ENCODE results near the gene ABTB2. TPM values are rescaled to one million over a fixed set of nuclear protein-coding genes. Genes with fewer than 3 reads are reported as not detected.

ABTB2 gene
- total RNA-seq, 1 donor from 2014 or later = 72.8 TPM

DNA sequence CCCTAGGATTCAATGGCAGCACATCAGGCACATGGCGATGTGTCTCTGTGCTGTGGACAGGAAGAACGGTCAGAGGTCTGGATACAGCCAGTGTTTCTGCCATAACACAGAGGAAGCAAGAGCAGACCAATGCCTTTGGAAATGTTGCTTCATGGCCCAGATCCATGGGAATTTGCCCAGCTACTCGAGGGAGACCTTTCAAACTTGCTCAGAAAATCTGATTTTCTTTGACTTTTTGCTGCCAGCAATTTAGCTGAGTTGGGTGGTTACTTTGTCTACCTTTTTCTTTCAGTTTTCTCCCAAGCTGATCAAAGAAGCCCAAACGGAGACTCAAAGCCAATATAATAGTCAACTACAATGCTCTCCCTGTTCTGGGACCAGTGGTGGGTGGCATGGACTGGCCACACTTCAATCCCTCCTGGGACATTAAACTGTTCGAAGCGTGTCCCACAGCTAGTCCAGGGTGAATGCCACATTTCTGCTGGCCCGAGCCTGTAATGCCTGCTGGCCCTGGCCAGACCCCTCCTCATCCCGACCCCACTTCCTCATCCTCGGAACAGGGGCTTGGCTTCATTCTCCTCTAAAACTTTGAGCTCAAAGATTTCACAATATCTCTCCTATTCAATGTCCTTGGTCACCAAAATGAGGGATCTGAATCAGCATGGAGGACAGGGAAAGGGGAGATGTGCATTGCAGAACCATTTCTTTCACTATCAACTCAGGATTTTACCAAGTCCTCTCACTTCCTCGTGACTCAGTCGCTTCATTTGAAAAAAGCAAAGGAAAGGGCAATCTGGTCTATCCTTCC lies 93.3 kb downstream of the ABTB2 start:
- Mint-ChIP-seq H3K4me1 (ENCODE audit: unreplicated experiment) (peaks cover 34% of the 10 kb centered on the region), H3K4me3 (ENCODE audit: unreplicated experiment) (no peak overlapping the region), H3K36me3 (ENCODE audit: low read depth, unreplicated experiment) (no peaks in the 10 kb centered on the region), H3K9me3 (ENCODE audit: unreplicated experiment) (no peaks in the 10 kb centered on the region), H3K27ac (ENCODE audit: unreplicated experiment) (no peak overlapping the region), H3K27me3 (ENCODE audit: unreplicated experiment) (peaks cover 2% of the 10 kb centered on the region)
- no peak for DNase-seq (ENCODE audit: low spot score)
- TF ChIP-seq, protein P1, sequence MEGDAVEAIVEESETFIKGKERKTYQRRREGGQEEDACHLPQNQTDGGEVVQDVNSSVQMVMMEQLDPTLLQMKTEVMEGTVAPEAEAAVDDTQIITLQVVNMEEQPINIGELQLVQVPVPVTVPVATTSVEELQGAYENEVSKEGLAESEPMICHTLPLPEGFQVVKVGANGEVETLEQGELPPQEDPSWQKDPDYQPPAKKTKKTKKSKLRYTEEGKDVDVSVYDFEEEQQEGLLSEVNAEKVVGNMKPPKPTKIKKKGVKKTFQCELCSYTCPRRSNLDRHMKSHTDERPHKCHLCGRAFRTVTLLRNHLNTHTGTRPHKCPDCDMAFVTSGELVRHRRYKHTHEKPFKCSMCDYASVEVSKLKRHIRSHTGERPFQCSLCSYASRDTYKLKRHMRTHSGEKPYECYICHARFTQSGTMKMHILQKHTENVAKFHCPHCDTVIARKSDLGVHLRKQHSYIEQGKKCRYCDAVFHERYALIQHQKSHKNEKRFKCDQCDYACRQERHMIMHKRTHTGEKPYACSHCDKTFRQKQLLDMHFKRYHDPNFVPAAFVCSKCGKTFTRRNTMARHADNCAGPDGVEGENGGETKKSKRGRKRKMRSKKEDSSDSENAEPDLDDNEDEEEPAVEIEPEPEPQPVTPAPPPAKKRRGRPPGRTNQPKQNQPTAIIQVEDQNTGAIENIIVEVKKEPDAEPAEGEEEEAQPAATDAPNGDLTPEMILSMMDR (IDR thresholded peaks at IDR 0.05; ENCODE audit: unreplicated experiment) = no peak

DNA sequence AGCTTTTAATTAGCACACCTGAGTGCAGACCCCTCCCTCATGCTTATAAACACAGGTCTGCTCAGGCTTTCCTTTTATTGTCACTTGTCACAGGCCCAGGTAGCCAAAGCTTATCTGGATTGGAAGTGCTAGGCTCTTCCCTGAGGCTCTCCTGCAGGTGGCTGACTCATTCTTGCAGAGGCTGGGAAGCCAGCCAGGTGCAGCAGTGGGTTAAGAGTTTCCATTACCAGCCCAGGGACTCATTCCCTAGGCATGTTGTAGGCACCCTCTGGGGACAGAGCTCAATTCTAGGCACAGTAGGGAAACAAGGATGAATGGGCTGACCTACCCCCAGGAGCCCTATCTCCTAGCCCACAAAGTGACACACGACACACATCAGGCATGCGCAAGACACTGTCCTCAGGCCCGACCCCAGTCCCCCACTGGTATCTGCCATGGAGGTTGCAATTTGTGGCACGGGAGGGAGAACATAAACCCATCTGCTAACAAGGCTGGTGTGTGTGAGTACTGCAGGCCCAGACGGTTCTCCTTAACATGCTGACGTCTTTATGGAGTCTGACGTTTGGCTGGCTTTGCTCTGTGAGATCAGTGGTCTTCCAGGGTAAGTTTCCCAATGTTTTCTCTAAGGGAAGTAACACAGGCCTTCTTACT lies 94.2 kb downstream of the ABTB2 start:
- Mint-ChIP-seq H3K4me3 (ENCODE audit: unreplicated experiment) (no peak overlapping the region), H3K36me3 (ENCODE audit: low read depth, unreplicated experiment) (no peaks in the 10 kb centered on the region), H3K9me3 (ENCODE audit: unreplicated experiment) (no peaks in the 10 kb centered on the region), H3K27me3 (ENCODE audit: unreplicated experiment) (peaks cover 4% of the 10 kb centered on the region), H3K4me1 (ENCODE audit: unreplicated experiment) (peaks cover 29% of the 10 kb centered on the region), H3K27ac (ENCODE audit: unreplicated experiment) (no peak overlapping the region)
- TF ChIP-seq, protein P1 (IDR thresholded peaks at IDR 0.05; ENCODE audit: unreplicated experiment) = no peak
- DNase-seq (ENCODE audit: low spot score) = no peak

DNA sequence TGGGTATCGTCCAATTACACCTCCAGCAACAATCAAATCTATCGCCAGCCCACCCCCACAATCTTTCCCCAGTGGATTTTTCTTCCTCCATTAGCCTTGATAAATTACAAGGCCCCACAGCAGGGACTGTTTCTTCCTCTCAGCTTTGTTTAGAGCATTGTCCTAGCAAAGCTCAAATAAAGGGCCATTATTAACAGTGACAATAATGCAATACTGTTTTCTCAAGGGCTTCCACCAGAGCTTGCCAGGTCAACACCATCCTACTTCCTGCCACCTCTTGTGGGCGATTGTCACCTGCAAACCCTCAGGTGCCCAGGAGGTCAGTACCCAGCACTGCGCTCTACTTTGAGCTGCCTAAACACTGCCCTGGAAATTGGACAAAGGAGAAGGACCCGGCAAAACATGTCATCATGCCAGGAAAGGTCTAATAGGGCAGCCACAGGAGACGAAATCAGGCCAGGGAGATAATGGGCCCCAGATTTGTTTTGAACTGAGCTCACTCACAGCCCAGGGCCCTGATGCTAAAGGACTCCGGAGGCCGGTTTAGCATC lies 95.2 kb downstream of the ABTB2 start:
- H3K27ac Mint-ChIP-seq (ENCODE audit: unreplicated experiment) = no peak overlapping the region
- no peak for DNase-seq (ENCODE audit: low spot score)
- peaks cover 24% of the 10 kb centered on the region for H3K4me1 Mint-ChIP-seq (ENCODE audit: unreplicated experiment)
- H3K36me3 Mint-ChIP-seq (ENCODE audit: low read depth, unreplicated experiment) = no peaks in the 10 kb centered on the region
- H3K9me3 Mint-ChIP-seq (ENCODE audit: unreplicated experiment) = no peaks in the 10 kb centered on the region
- no peak overlapping the region for H3K4me3 Mint-ChIP-seq (ENCODE audit: unreplicated experiment)
- TF ChIP-seq, protein P1 (IDR thresholded peaks at IDR 0.05; ENCODE audit: unreplicated experiment) = no peak
- H3K27me3 Mint-ChIP-seq (ENCODE audit: unreplicated experiment) = peaks cover 5% of the 10 kb centered on the region

DNA sequence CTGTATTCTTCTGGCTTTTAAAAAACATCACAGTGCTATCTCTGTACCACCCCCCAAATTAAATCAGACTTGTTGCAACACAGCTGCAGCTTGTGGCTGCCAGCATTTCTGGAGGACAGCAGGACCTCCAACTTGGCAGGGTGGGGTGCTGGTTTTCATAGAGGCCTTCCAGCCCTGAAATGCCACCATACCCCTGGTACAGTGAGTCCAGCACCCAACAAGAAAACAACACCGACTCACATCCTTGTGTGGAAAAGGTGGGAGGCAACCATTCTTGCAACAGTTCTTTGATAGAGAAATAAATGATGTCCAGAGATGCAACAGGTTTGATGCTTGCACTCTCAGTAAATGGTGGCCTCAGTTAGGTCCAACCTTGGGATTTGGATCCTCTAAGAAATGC lies 96.0 kb downstream of the ABTB2 start:
- no peak overlapping the region for H3K4me3 Mint-ChIP-seq (ENCODE audit: unreplicated experiment)
- TF ChIP-seq, protein P1 (IDR thresholded peaks at IDR 0.05; ENCODE audit: unreplicated experiment) = no peak
- H3K4me1 Mint-ChIP-seq (ENCODE audit: unreplicated experiment) = peaks cover 17% of the 10 kb centered on the region
- no peak overlapping the region for H3K27ac Mint-ChIP-seq (ENCODE audit: unreplicated experiment)
- H3K27me3 Mint-ChIP-seq (ENCODE audit: unreplicated experiment) = peaks cover 5% of the 10 kb centered on the region
- no peaks in the 10 kb centered on the region for H3K9me3 Mint-ChIP-seq (ENCODE audit: unreplicated experiment)
- DNase-seq (ENCODE audit: low spot score) = no peak
- H3K36me3 Mint-ChIP-seq (ENCODE audit: low read depth, unreplicated experiment) = no peaks in the 10 kb centered on the region

DNA sequence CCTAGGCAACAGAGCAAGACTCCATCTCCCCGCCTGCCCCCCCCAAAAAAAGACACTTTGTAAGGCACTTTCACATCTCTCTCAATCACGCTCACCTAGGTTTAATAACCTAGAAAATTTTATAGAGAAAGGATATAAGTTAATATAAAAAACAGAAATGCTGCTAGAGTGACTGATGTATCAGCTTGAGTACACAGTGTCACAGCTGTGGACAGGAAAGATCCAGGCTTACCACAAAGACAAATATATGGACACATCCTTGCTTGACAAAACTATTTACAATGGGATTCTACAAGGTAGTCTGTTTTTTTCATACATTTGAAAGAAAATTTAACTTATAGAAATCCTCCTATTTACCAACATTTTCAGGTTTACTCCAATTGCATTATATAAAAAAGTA lies 96.7 kb downstream of the ABTB2 start:
- no peak overlapping the region for H3K27ac Mint-ChIP-seq (ENCODE audit: unreplicated experiment)
- H3K27me3 Mint-ChIP-seq (ENCODE audit: unreplicated experiment) = peaks cover 3% of the 10 kb centered on the region
- no peaks in the 10 kb centered on the region for H3K36me3 Mint-ChIP-seq (ENCODE audit: low read depth, unreplicated experiment)
- peaks cover 11% of the 10 kb centered on the region for H3K4me1 Mint-ChIP-seq (ENCODE audit: unreplicated experiment)
- H3K9me3 Mint-ChIP-seq (ENCODE audit: unreplicated experiment) = no peaks in the 10 kb centered on the region
- TF ChIP-seq, protein P1 (IDR thresholded peaks at IDR 0.05; ENCODE audit: unreplicated experiment) = no peak
- H3K4me3 Mint-ChIP-seq (ENCODE audit: unreplicated experiment) = no peak overlapping the region
- DNase-seq (ENCODE audit: low spot score) = no peak
